Measurements from ENCODE around the gene ATP6V0D1.
"Not testable (repeated sequence)": the region's sequence is repeated elsewhere in the genome, so short reads cannot be mapped to it uniquely, and the experiment has no call there.

ATP6V0D1 gene

GRCh38 chr16:67480833-67481560, at the start of gene ATP6V0D1:
TSS of gene ATP6V0D1 (minus strand) at chr16:67481157. CDS start at chr16:67481086, 71 bp downstream.
- DNase-seq (ENCODE audit: low spot score), result peak; percentile 93

GRCh38 chr16:67530013-67530939, 49.3 kb upstream of the ATP6V0D1 start:
- no peak for DNase-seq (ENCODE audit: low spot score)

GRCh38 chr16:67529582-67530012, 48.6 kb upstream of the ATP6V0D1 start:
- no peak for DNase-seq (ENCODE audit: low spot score)

- peak; percentile 26 for DNase-seq (ENCODE audit: low spot score)
Observed at GRCh38 chr16:67528870-67529581, 48.1 kb upstream of the ATP6V0D1 start.

- DNase-seq (ENCODE audit: low spot score), result no peak
Observed at GRCh38 chr16:67528222-67528869, 47.4 kb upstream of the ATP6V0D1 start, which contains the start of gene RIPOR1. TSS of gene RIPOR1 (plus strand) at chr16:67528829. CDS start at chr16:67538447, 9,618 bp downstream.

- DNase-seq (ENCODE audit: low spot score), result no peak
Observed at GRCh38 chr16:67526149-67526791, 45.3 kb upstream of the ATP6V0D1 start.

GRCh38 chr16:67525176-67525860, 44.4 kb upstream of the ATP6V0D1 start:
- DNase-seq (ENCODE audit: low spot score), result no peak

GRCh38 chr16:67521095-67521804, 40.3 kb upstream of the ATP6V0D1 start:
- DNase-seq (ENCODE audit: low spot score), result peak; percentile 85

GRCh38 chr16:67519242-67519641, 38.3 kb upstream of the ATP6V0D1 start:
- DNase-seq (ENCODE audit: low spot score), result no peak

- no peak for DNase-seq (ENCODE audit: low spot score)
Observed at GRCh38 chr16:67518676-67519075, 37.7 kb upstream of the ATP6V0D1 start.

- no peak for DNase-seq (ENCODE audit: low spot score)
Observed at GRCh38 chr16:67517661-67518423, 36.9 kb upstream of the ATP6V0D1 start.

GRCh38 chr16:67517155-67517445, 36.1 kb upstream of the ATP6V0D1 start:
- DNase-seq (ENCODE audit: low spot score), result no peak

GRCh38 chr16:67516296-67517154, 35.6 kb upstream of the ATP6V0D1 start:
- DNase-seq (ENCODE audit: low spot score), result peak; percentile 54

GRCh38 chr16:67514382-67514828, 33.4 kb upstream of the ATP6V0D1 start:
- DNase-seq (ENCODE audit: low spot score), result peak; percentile 43

GRCh38 chr16:67513892-67514291, 32.9 kb upstream of the ATP6V0D1 start:
- not testable (repeated sequence) for DNase-seq (ENCODE audit: low spot score)

- no peak for DNase-seq (ENCODE audit: low spot score)
Observed at GRCh38 chr16:67509016-67509415, 28.1 kb upstream of the ATP6V0D1 start.

- DNase-seq (ENCODE audit: low spot score), result no peak
Observed at GRCh38 chr16:67506468-67506867, 25.5 kb upstream of the ATP6V0D1 start.
